Dermis blood vessel endothelial cell (primary cell): ENCODE measurements around the gene ALG3. TPM values are rescaled to one million over a fixed set of nuclear protein-coding genes. Genes with fewer than 3 reads are reported as not detected.

Experiments
- DNase-seq: peaks from one replicate; pipeline ENCODE4 v3.0.0; 2010
- total RNA-seq: library from RNA; depleted of rRNA; stranded (reverse); fragments of >200 nt; gene quantifications from 2 replicates; pipeline ENCODE4 v1.2.3, GENCODE V29; 2014

Gene ALG3
- total RNA-seq, 1 donor from 2014 or later = 36.8 TPM

DNA sequence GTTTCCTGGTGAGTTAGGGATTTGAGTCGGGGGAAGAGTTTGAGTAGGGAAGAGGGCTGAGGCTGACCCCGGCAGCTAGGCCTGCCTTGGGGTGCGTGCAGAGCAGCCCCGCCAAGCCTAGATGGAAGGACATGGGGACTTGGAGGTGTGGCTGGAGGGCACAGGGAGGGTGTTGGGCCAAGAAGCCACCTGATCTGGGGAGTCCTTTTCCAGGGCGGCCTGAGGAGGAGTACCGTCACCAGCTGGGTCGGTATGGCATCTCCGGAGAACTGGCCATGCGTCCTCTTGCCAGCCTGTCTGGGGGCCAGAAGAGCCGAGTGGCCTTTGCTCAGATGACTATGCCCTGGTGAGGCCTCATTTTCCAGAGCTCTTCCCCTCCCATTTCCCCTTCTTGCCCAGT lies 55.9 kb downstream of the ALG3 start:
- no peak for DNase-seq

Other genes starting within 250 kb of the ALG3 start
- 13.7 and 19.1 TPM in 2 replicates for gene ABCC5, start 231.1 kb downstream of the ALG3 start, total RNA-seq
- not detected in 2 replicates for gene HTR3D, start 217.2 kb downstream of the ALG3 start, total RNA-seq
- 0.19 TPM in 1 of 2 replicates, not detected in the other for gene HTR3C, start 195.9 kb downstream of the ALG3 start, total RNA-seq
- not detected in 2 replicates for gene HTR3E, start 151.9 kb downstream of the ALG3 start, total RNA-seq
- 43.7 and 44.2 TPM in 2 replicates for gene EIF2B5, start 113.6 kb downstream of the ALG3 start, total RNA-seq
- gene DVL3, start 93.6 kb downstream of the ALG3 start, total RNA-seq = 33.5 and 36.9 TPM in 2 replicates
- 419 and 557 TPM in 2 replicates for gene AP2M1, start 74.1 kb downstream of the ALG3 start, total RNA-seq
- gene ABCF3, start 62.8 kb downstream of the ALG3 start, total RNA-seq = 44.5 and 58.4 TPM in 2 replicates
- 0.05 and 0.17 TPM in 2 replicates for gene VWA5B2, start 19.4 kb downstream of the ALG3 start, total RNA-seq
- gene EEF1AKMT4, start 710 bp upstream of the ALG3 start, total RNA-seq = 3.0 and 4.8 TPM in 2 replicates
- gene CAMK2N2, start 12.6 kb upstream of the ALG3 start, total RNA-seq = not detected in 2 replicates
- gene ECE2, start 27.1 kb upstream of the ALG3 start, total RNA-seq = not detected in 2 replicates
- gene PSMD2, start 50.3 kb upstream of the ALG3 start, total RNA-seq = 411 and 593 TPM in 2 replicates
- 217 and 574 TPM in 2 replicates for gene EIF4G1, start 65.6 kb upstream of the ALG3 start, total RNA-seq
- 32.9 and 50.5 TPM in 2 replicates for gene FAM131A, start 88.6 kb upstream of the ALG3 start, total RNA-seq
- gene CLCN2, start 112.6 kb upstream of the ALG3 start, total RNA-seq = 3.2 and 5.4 TPM in 2 replicates
- gene POLR2H, start 112.7 kb upstream of the ALG3 start, total RNA-seq = 91.2 and 135 TPM in 2 replicates
- gene THPO, start 129.2 kb upstream of the ALG3 start, total RNA-seq = not detected in 2 replicates
- gene CHRD, start 131.1 kb upstream of the ALG3 start, total RNA-seq = 0.23 and 0.34 TPM in 2 replicates